VCaP (cell line): Measurements from ENCODE around the gene OMA1.
"Not testable (repeated sequence)": the region's sequence is repeated elsewhere in the genome, so short reads cannot be mapped to it uniquely, and the experiment has no call there.

Source experiments
- H3K27ac ChIP-seq: fragments of 450-650 bp; 2 replicates; pipeline ENCODE4 v1.5.1; 2017
- CTCF ChIP-seq: fragments of 450-650 bp; conservative IDR thresholded peaks from 2 replicates; pipeline ENCODE4 v1.5.1; 2017; ENCODE audit warnings: mild to moderate bottlenecking, moderate library complexity

OMA1 gene

GRCh38 chr1:58566339-58566738 lies 19.8 kb upstream of the OMA1 start:
- no peak for TF ChIP-seq CTCF
- H3K27ac ChIP-seq, result no peak overlapping the region

GRCh38 chr1:58563715-58564114 lies 17.2 kb upstream of the OMA1 start:
- not testable (repeated sequence) for H3K27ac ChIP-seq

GRCh38 chr1:58561633-58562032 lies 15.1 kb upstream of the OMA1 start:
- H3K27ac ChIP-seq, result no peak overlapping the region
- no peak for TF ChIP-seq CTCF

GRCh38 chr1:58555393-58555792 lies 8.9 kb upstream of the OMA1 start:
- no peak overlapping the region for H3K27ac ChIP-seq
- TF ChIP-seq CTCF, result no peak

- H3K27ac ChIP-seq, result no peak overlapping the region
- no peak for TF ChIP-seq CTCF
These were observed 4.9 kb upstream of the OMA1 start for GRCh38 chr1:58551186-58552140.

- H3K27ac ChIP-seq, result not testable (repeated sequence)
These were observed 2.8 kb upstream of the OMA1 start for GRCh38 chr1:58549291-58549690.

- no peak overlapping the region for H3K27ac ChIP-seq
- TF ChIP-seq CTCF, result no peak
These were observed 1.8 kb upstream of the OMA1 start for GRCh38 chr1:58548371-58548770.

- TF ChIP-seq CTCF, result no peak
- H3K27ac ChIP-seq, result peak overlapping the region; percentile 95
These were observed 671 bp downstream of the OMA1 start for GRCh38 chr1:58545591-58546519.
